CD4-positive, CD25-positive, alpha-beta regulatory T cell (primary cell): Measurements from ENCODE around the gene ALDH4A1. TPM values are rescaled to one million over a fixed set of nuclear protein-coding genes. Genes with fewer than 3 reads are reported as not detected.

ENCODE experiments used
- ATAC-seq, 2 donors: fragments of 150-1000 bp; cut with Tn5 transposase; one replicate each; pipeline ENCODE4 v1.10.0; 2021; ENCODE audit warnings: low read depth in 2 of 2, moderate number of reproducible peaks in 2 of 2, moderate library complexity in 1 of 2
- DNase-seq, 3 donors: peaks; one replicate each; pipeline versions ENCODE4 v3.0.0 to v3.0.0-alpha.2; 2012 to 2022; ENCODE audit warnings: mixed read lengths in 1 of 3
- H3K27ac ChIP-seq: one replicate; pipeline ENCODE4 v1.7.0; 2013; ENCODE audit warnings: mild to moderate bottlenecking, low read length; ENCODE audit not compliant: insufficient read depth, poor library complexity, severe bottlenecking
- H3K27me3 ChIP-seq: one replicate; pipeline ENCODE4 v1.7.0; 2013; ENCODE audit warnings: low read length; ENCODE audit not compliant: control insufficient read depth, insufficient read depth
- H3K36me3 ChIP-seq: one replicate; pipeline ENCODE4 v1.7.0; 2013; ENCODE audit warnings: mild to moderate bottlenecking, low read length, moderate library complexity; ENCODE audit not compliant: control insufficient read depth, insufficient read depth
- H3K4me1 ChIP-seq: 2 replicates; pipeline ENCODE4 v1.7.0; 2013; ENCODE audit warnings: mild to moderate bottlenecking, low read length; ENCODE audit not compliant: insufficient read depth, control insufficient read depth, poor library complexity, severe bottlenecking
- H3K4me3 ChIP-seq: one replicate; pipeline ENCODE4 v1.7.0; 2013; ENCODE audit warnings: low read depth, mild to moderate bottlenecking, low read length, moderate library complexity
- H3K9me3 ChIP-seq, 2 experiments: 1 replicate in 1 of 2; 2 replicates in 1 of 2; pipeline ENCODE4 v1.7.0; 2013; ENCODE audit warnings: low read length in 2 of 2, mild to moderate bottlenecking in 1 of 2, moderate library complexity in 1 of 2; ENCODE audit not compliant: control insufficient read depth in 2 of 2
- H3K27ac Mint-ChIP-seq, 3 donors: one replicate each; pipeline ENCODE4 v1.8.0; 2020 to 2022; ENCODE audit warnings: mild to moderate bottlenecking in 3 of 3, mixed read lengths in 3 of 3, moderate library complexity in 2 of 3
- H3K27me3 Mint-ChIP-seq: one replicate; pipeline ENCODE4 v1.8.0; 2022; ENCODE audit warnings: mild to moderate bottlenecking, mixed read lengths
- H3K36me3 Mint-ChIP-seq: one replicate; pipeline ENCODE4 v1.8.0; 2020; ENCODE audit warnings: mixed read lengths
- H3K4me1 Mint-ChIP-seq, 4 donors: one replicate each; pipeline ENCODE4 v1.8.0; 2020 to 2022; ENCODE audit warnings: mixed read lengths in 4 of 4, mild to moderate bottlenecking in 1 of 4
- H3K4me3 Mint-ChIP-seq, 4 donors: one replicate each; pipeline ENCODE4 v1.8.0; 2020 to 2022; ENCODE audit warnings: mild to moderate bottlenecking in 4 of 4, mixed read lengths in 4 of 4, moderate library complexity in 3 of 4
- H3K9me3 Mint-ChIP-seq, 7 donors: one replicate each; pipeline ENCODE4 v1.8.0; 2020 to 2022; ENCODE audit warnings: mixed read lengths in 7 of 7, mild to moderate bottlenecking in 3 of 7, moderate library complexity in 2 of 7
- polyA plus RNA-seq, 4 donors: library from polyadenylated mRNA; unstranded; fragments of 300-500 nt; fragmentation: Illumina TruSeq; gene quantifications; one replicate each; pipeline ENCODE4 v1.2.3, GENCODE V29; 2021
- total RNA-seq: library from RNA; stranded (reverse); gene quantifications from one replicate; pipeline ENCODE4 v1.2.3, GENCODE V29; 2022

Gene ALDH4A1
- total and polyA plus RNA-seq, 5 donors from 2014 or later: 1.0 to 2.0 (median 1.4) TPM

- no peaks in the 10 kb centered on the region for H3K9me3 ChIP-seq
- H3K4me1 Mint-ChIP-seq: peaks cover 0 to 2% (median 0%) of the 10 kb centered on the region in 4 donors
- DNase-seq: no peak
- no peaks in the 10 kb centered on the region for H3K4me1 ChIP-seq
- H3K27ac ChIP-seq: no peak overlapping the region
- H3K4me3 ChIP-seq: no peak overlapping the region
- H3K36me3 ChIP-seq: no peaks in the 10 kb centered on the region
- H3K36me3 Mint-ChIP-seq: peaks cover 4% of the 10 kb centered on the region
- peaks cover 0 to 6% (median 3%) of the 10 kb centered on the region in 7 donors for H3K9me3 Mint-ChIP-seq
- H3K27me3 ChIP-seq: no peaks in the 10 kb centered on the region
- H3K27ac Mint-ChIP-seq: no peak overlapping the region
- no peak for ATAC-seq
- H3K4me3 Mint-ChIP-seq: no peak overlapping the region
- H3K27me3 Mint-ChIP-seq: peaks cover 16% of the 10 kb centered on the region
Measured at GRCh38 chr1:18823438-18823837, 78.9 kb downstream of the ALDH4A1 start.

Other genes with a start within 250 kb of the ALDH4A1 start
- gene TAS1R2, start 42.9 kb downstream of the ALDH4A1 start, total RNA-seq: not detected
- gene TAS1R2, start 42.9 kb downstream of the ALDH4A1 start, polyA plus RNA-seq: not detected
- 101 TPM for gene IFFO2, start 54.1 kb upstream of the ALDH4A1 start, total RNA-seq
- 1 to 10 TPM; 1.4 to 4.7 (median 2.9) TPM for gene IFFO2, start 54.1 kb upstream of the ALDH4A1 start, polyA plus RNA-seq